Jurkat, Clone E6-1 (cell line): ENCODE results near the gene FBXW4.
A peak's percentile ranks its signal among the peaks of the same experiment; 100 is the strongest.

Source experiments
- DNase-seq: peaks from one replicate; pipeline ENCODE4 v3.0.0-alpha.2; 2011; ENCODE audit warnings: low read depth, low spot score
- H3K4me3 ChIP-seq: 2 replicates; pipeline ENCODE4 v1.5.1; 2011; ENCODE audit warnings: mild to moderate bottlenecking, low read length, control low read depth, moderate library complexity

Gene FBXW4

DNA sequence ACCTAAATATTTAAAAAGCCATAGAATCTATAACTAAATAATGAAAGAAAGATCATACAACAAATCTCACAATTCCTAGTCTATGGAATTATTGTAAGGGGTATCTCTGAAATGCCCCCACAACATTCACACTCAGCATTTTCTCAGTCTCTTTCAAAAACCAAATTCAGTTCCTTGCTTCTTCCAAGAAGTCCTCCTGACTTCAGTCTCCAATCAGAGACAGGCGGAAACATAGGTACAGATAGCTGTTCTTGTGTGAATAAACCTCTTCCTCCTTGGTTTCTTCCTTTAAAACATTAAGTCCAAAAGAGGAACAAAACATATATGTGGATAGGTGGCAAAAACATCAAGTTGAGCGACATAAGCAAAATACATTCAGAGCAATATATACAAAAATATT, 13.9 kb upstream of the FBXW4 start:
- H3K4me3 ChIP-seq, result no peak overlapping the region
- no peak for DNase-seq

DNA sequence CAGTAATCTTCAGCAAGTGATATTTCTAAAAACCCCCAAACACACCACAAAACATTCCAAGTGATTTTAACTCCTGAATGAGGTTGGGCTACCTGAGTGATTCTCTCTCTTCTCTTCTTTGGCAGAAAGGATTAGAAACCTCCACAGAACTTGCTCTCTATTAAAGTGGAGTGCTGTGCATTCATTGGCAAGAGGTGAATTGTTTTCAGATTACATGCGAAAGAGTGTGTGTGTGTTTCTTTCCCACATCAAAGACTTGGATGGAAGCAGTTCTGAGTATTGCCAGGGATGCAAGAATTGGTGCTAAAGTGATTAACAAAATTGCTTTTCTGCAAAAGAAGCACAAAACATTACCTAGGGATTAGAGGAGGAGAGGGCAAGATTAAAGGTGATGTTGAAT, 13.1 kb upstream of the FBXW4 start:
- DNase-seq, result no peak
- no peak overlapping the region for H3K4me3 ChIP-seq

DNA sequence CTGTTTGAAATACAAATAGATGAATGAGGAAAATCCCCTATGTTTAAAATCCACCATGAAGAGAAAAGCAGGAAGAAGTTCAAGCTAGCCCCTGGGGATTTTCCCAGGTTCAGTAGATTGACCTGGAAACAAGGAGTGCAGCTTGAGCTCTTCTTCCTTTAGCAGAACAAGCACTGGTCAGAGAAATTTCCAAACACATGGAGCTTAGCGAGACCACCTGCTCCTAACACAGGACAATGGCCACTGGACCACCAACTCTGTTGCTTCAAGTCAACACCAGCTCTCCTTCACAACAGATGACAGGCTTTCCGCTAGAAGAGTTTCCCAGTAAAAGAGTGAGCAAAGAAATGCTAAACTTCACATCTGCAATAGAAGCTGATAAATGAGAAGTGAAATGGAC, 9.4 kb upstream of the FBXW4 start:
- no peak for DNase-seq
- H3K4me3 ChIP-seq, result no peak overlapping the region

DNA sequence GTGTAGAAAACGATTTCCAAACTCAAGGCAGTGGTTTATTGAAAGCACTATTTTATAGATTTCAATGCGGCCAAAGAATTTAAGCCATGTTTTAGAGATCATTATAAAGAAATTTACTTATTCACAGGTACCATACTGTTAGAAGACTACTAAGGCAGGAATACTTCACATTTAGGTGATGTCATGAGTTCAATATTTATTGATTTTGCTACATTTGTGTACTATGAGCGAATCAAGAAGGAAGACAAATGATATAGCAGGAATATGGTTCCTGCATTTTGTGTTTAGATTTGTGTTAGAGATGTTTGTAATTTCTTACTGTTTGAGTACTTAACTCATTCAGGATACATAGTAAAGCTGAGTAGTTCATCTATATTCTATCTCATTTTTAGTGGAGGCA, 1.7 kb upstream of the FBXW4 start:
- H3K4me3 ChIP-seq, result no peak overlapping the region

DNA sequence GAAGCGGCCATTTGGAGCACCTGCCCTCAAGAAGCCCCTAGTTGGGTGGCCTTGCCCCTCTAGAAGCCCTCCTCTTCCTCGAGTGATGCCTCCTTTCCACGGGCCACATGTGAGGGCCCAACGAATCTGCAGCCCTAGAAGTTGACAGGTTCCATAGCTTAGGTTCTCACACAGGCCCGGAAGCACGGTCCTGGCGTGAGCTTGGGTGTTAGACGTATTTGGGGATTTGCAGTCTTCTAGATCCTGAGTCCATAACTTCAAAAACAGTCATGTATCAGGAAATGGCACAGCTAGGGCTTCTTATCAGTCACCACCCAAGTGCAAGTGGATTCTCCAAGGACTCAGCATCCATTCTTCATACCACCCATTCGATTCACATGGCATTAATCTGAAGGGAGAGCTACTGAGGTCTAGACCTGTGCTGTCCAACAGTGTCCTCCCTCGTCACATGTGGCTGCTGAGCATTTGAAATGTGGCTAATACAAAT, 477 bp upstream of the FBXW4 start:
- H3K4me3 ChIP-seq, result peak overlapping the region; percentile 86
- no peak for DNase-seq

More for the DNA sequence above, 1.7 kb upstream of the FBXW4 start:
- no peak for DNase-seq

DNA sequence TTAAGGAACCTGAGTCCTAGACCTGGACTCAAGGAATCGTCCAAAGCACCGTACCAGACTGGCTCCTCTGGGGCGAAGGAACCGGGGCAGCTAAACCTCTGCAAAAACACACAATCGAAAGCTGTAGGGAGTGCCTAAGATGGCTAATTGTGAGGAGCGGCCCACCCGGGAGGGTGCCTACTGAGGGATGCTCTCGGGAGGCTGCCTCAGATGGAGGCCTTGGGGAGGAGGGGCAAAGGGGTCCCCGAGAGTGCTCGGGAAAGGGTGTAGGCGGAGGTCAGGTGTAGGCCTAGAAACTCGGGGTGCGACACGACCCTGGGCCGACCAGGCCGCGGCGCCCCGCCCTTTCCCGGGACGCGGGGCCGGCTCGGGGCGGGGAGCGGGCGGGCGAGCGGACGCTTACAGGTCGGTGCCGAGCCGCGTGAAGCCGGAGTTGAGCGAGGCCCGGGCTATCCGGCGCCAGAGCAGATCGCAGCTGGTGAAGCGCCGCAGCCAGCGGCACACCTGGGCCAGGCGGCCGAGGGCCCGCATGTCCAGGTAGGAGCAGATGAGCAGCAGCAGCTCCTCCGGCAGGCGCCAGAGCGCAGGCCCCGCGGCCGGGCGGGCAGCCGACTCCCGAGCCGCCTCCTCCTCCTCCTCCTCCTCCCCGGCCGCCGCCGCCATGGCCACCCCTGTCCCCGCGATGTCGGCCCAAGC, 844 bp downstream of the FBXW4 start:
- H3K4me3 ChIP-seq, result peak overlapping the region; percentile 86
- peak; percentile 40 for DNase-seq

DNA sequence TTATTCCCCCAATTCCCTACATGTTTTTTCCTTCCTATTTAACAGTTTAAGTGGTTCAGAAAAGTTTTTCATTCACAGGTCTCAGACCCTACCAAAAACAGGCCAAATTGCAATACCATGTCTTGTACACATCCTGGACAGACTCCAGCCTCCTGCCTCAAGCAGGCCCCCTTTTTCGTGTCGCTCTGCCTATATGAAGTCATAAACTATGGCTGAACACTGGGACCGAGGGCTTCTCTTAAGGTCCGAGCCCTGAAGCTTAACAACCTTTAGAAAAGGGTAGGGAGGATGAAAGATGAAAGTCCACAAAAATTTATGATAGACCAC, 1.4 kb downstream of the FBXW4 start:
- peak; percentile 31 for DNase-seq
- H3K4me3 ChIP-seq, result peak overlapping the region; percentile 86

DNA sequence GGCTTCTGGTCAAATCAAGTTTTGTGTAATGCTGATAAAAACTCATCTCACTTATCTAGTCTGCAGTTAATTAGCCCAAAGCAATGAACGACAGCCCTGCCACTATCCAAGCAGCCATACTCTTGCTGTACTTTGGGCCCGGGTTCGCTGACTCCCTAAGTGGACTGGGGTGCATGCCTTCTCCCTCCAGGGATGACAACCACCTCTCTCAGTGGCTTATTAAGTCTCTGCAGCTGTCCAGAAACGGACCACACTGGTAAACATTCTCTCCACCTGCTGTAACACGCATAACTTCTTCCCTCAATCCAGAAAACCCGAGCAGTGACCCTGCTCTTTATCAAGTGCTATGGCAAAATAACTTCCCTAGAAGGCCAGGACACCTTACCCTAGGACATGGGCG, 3.9 kb downstream of the FBXW4 start:
- DNase-seq, result no peak
- H3K4me3 ChIP-seq, result no peak overlapping the region

DNA sequence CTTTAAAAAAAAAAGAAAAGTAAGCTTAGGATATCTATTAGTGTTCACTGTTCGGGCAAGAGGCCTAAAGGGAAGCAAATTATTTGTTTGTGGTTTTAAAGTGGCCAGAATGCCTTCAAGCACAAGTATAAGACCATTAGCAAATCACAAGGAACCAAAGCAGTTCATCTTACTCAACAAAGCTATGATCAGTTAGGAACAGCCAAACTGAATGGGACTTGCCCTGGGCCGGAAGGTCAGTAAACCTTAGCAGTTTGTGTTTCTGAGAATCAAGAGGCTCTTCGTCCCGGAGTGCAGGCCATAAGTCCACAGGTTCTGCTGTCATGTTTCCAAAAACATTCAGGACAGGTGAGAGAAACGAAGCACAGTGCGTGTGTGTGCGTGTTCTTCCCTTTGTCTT, 4.5 kb downstream of the FBXW4 start:
- no peak for DNase-seq
- no peak overlapping the region for H3K4me3 ChIP-seq

DNA sequence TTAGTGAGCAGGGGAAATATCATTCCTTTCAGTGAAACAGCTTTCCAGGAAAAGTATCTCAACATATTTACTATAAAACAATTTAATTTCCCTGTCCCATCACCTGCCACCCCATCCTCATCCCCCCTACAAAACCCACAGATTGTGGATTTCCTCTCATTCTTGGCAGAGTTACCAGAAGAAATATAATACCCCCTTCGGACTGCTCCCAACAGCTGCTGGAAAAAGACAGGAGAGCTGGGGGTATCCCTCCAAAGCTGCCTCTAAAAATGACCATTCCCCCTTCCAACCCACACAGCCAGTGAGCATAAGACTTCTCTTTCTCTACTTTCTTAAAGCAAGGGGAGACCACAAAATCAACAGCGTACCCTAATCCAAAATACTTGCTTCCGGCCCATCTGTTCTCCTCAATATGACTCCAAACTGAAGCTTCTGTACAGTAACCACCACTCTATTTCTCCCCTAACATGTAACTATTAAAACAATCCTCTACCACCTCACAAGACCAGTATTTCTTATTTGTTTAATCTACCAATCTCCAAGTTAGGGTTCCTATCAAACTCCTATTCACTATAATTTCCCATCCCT, 7.8 kb downstream of the FBXW4 start:
- no peak overlapping the region for H3K4me3 ChIP-seq
- no peak for DNase-seq

DNA sequence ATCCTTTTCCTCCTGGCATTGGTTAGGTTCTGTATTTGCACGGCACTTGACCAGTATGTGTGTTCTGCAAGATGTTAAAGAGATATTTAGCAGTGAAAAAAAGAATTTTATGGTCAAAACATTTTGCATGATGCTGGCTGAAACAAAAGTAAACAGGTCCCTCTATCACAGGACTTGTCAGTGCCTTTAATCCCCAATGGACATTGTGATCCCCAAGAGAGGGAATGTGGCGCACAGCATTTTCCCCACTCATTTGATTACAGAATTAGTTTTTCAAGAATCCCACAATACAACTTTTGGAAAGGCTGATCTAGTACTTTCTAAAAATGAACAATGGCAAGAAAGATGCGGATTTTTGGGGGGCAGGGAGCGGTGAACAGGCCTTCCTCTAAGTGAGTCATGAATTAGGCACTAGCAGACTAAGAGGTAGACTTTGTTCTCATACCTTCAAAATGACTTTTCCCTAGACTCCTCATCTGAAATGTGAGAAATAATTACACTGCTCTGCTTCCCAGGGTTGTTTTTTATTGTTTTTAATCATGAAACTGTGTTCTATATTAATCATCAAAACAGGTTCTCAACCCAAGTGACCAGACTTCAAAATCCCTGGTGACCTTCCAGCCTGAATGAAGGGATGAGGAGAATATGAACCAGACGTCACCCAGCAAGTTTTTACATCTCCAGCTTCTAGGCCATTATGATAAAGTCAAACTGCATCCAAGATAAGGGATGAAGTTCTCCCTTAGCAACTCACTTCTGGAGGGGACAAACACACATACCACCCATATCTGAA, 8.6 kb downstream of the FBXW4 start:
- no peak for DNase-seq
- no peak overlapping the region for H3K4me3 ChIP-seq

DNA sequence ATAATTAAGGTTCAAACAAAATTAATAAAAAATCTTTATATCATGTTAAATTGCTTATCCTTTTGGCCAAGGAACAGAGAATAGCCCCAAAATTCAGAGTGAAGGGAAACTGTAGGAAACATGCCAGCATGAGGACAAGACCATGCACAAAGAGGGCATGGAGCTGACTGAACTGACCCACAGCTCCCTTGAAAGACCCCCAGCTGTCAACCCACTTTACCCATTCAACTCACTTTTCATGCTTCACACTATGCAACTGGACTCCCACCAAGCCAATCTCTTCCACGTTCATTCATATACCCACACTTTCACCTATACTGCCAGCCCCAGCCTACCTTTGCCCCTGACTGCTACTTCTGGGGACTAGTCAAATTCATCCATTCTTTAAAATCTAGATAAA, 10.2 kb downstream of the FBXW4 start:
- H3K4me3 ChIP-seq, result no peak overlapping the region
- DNase-seq, result no peak

DNA sequence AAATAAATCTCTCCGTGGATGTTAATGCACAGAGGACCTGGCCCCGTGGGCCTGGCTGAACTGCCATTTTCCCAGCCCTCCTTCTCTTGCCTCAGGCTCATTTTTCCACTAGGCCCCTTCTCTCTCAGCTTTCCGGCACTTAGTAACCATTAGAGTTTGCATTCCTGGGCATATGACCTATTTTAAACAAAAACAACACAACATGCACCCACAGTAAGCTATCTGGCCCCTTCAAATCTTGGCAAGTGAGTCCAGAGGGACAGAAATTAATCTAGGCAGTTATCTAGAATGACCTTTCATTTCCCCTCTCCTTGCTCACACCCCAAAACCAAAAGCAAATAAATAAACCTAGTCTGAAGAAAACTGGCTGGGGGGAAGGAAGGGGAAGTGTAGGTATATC, 11.7 kb downstream of the FBXW4 start:
- H3K4me3 ChIP-seq, result no peak overlapping the region
- no peak for DNase-seq

DNA sequence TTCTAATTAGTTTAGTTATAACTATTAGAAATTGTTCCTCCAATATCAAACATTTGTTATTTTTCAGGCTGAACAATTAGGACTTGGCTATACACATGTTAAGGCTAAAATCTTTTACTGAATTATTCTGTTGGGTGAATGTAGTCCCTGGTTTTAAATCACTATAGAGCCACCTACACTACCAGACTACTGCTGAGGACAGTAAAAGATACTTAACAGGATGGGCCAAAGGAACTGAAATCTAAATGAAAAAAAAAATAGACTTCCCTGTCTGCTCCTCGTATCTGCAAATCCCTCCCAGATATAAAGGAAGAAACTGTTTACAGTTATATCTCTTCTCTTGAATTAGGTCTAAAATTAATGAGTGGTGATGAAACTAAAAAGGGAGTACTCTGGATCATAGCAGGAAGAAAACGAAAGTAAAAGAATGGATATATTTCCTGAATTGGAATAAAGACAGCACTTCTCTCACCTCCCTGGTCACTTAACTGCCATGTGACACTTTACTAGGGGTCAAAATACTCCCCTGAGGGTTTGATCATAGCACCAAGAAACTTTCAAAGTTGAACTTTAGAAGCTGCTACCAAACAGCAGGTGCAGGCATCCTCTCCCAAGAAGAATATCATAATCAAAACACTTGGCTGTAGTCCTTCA, 12.7 kb downstream of the FBXW4 start:
- H3K4me3 ChIP-seq, result no peak overlapping the region
- no peak for DNase-seq

DNA sequence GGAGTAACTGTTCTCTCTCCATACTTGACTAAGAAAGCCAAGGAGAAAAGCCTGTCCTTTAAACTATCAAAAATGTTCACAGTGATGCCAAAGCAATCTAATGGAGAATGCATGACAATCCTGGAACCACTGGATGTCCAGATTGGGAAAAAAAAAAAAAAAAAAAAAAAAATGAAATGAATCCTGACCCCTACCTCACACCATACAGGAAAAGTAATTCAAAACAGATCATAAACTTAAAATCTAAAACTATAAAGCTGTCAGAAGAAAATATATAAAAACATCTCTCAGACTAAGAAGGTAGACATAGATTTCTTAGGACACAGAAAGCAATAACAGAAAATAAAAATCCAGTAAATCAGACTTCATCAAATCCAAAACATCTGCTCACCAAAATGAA, 18.4 kb downstream of the FBXW4 start:
- H3K4me3 ChIP-seq, result no peak overlapping the region
- DNase-seq, result no peak

DNA sequence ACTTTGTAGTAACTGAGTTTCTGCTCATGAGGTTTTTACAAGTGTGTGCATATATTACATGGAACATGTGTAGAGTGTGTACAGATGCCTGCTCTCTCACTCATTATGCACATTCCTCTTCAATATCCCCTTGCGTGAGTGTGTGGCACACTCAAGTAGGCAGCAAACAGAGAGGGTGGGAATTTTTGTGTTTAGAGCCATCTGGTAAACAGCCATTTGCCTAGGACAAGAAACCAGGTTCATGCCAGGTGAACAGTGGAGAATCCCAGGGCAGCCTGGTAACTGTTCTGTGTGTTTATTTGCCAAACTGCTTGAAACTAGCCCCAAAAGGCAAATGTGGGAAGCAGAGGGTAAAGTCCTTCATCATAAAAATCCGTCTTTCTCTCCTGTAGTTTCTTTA, 19.9 kb downstream of the FBXW4 start:
- DNase-seq, result no peak
- H3K4me3 ChIP-seq, result no peak overlapping the region

DNA sequence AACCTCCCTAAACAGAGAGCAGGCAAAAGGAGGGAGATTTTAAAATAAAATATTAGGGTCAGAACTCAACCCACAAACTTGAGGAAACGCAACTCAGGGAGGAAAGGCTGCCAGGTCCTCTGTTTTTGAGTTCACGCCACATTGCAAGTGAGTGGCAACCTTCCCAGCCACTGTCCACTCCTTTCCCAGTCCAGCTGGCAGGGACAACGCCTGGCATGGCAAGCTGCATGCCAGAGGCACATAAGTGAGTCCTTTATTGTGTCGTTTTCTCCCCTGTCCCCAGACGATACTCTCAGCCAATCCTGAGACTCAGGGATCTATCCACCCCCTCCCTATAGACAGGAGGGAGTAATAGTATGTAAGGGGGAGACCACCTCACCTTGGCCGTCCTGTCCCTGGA, 22.4 kb downstream of the FBXW4 start:
- H3K4me3 ChIP-seq, result no peak overlapping the region
- no peak for DNase-seq

DNA sequence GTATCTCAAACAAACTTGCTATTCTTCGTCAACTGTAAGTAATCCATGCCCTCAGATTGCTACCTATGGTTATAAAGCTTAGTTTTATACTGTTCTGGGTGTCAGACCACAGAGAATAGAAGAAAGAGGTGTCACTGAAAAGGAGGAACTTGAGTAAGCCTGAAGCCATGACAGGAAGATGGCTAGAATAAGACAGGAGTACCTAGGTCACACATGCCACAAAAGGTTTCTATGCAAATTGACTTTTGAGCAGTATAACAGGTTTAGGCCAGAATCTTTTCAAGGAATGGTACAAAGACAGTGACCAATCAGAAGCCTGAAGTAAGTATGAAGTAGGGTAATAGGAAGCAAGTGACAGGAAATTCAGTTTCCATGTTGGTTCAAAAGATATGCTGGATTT, 23.5 kb downstream of the FBXW4 start:
- no peak overlapping the region for H3K4me3 ChIP-seq
- no peak for DNase-seq

DNA sequence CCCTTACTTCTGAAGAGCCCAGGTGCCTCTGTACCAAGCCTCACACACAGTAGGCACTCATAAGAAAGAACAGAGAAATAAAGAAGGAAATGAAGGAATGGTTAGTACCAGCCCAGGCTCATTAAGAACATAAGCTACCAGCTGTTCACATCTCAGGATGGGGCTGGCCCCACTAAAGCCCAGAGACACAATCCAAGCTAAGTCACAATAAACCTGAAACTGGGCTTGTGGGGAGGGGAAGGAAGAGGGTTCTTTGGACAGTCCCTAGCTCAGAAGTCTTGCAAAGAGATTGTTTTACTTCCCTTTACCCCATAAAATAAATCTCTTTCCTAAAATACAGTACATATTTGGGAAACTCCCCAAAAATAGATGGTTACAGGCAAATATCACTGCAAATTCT, 24.3 kb downstream of the FBXW4 start:
- no peak overlapping the region for H3K4me3 ChIP-seq

DNA sequence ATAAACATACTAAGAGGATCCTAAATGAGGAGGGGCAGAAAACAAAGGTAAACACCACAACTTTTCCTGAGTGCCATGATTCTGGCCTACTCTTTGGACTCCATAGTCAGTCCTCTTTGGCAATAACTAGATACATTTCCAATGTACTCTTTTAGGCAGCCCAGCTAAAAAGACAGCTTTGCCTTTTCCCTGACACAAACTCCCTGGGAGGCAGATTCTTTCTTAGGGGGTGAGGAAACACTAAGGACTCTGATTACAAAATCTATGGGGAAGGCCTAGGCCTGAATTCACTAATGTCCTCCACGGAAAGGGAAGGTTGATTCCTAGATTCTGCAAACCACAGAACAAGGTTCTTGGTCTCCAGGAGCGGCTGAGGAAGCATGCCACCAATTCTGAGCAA, 25.8 kb downstream of the FBXW4 start:
- no peak for DNase-seq
- no peak overlapping the region for H3K4me3 ChIP-seq

More for the DNA sequence above, 24.3 kb downstream of the FBXW4 start:
- DNase-seq, result no peak
